Measurements from ENCODE around the gene SMPD4. TPM values are rescaled to one million over a fixed set of nuclear protein-coding genes. Genes with fewer than 3 reads are reported as not detected.
"Not testable (repeated sequence)": the region's sequence is repeated elsewhere in the genome, so short reads cannot be mapped to it uniquely, and the experiment has no call there.

Gene SMPD4
- 27.8 and 38.7 TPM in 2 replicates for total RNA-seq (2014; rRNA removed; shearing (Covaris generic); ENCODE audit: low replicate concordance)

GRCh38 chr2:130181325-130181879 is at the start of gene SMPD4:
Gene SMPD4 (minus strand): TSS chr2:130181602. CDS start chr2:130176592, 5,010 bp downstream.
- DNase-seq, result peak; percentile 95
- Histone ChIP-seq H3K36me3 (peaks cover 22% of the 10 kb centered on the region), H3K9me3 (no peaks in the 10 kb centered on the region), H3K27me3 (no peaks in the 10 kb centered on the region), H3K4me3 (peak within 1 kb of the TSS; percentile 70)

- DNase-seq, H3K9me3 ChIP-seq, H3K36me3 ChIP-seq, H3K4me3 ChIP-seq, H3K27me3 ChIP-seq: not testable (repeated sequence)
Observed at GRCh38 chr2:130230907-130231306, 49.5 kb upstream of the SMPD4 start.

DNA sequence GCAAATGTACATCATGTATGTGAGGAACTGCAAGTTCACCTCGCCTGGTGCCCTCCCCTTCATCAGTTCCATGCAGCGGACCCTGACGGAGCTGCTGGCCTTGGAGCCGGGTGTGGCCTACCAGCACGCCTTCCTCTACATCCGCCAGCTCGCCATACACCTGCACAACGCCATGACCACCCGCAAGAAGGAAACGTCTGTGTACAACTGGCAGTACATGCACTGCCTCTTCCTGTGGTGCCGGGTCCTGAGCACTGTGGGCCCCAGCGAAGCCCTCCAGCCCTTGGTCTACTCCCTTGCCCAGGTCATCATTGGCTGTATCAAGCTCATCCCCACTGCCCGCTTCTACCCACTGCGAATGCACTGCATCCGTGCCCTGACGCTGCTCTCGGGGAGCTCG is 49.0 kb upstream of the SMPD4 start:
- not testable (repeated sequence) for H3K36me3 ChIP-seq, H3K4me3 ChIP-seq, H3K9me3 ChIP-seq, DNase-seq, H3K27me3 ChIP-seq

DNA sequence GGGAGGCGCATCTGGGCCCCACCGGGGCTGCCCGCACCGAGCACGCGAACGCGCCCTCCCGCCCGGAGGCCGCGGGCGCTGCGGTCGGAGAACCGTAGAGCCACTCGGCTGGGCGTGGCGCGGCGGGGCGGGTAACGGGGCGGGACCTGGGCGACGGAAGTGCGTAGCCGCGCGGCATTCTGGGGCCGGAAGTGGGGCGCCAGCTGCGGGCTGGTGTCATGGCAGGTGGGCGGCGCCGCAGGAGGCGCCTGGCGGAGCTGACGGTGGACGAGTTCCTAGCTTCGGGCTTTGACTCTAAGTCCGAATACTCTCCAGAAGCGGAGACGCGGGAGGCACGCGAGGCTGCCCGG is 47.7 kb upstream of the SMPD4 start:
- not testable (repeated sequence) for H3K4me3 ChIP-seq

GRCh38 chr2:130228467-130229160 is 47.2 kb upstream of the SMPD4 start:
- not testable (repeated sequence) for H3K4me3 ChIP-seq, H3K36me3 ChIP-seq, DNase-seq, H3K27me3 ChIP-seq, H3K9me3 ChIP-seq

More for the DNA sequence above, 47.7 kb upstream of the SMPD4 start:
- H3K36me3 ChIP-seq, H3K9me3 ChIP-seq, H3K27me3 ChIP-seq, DNase-seq: not testable (repeated sequence)

DNA sequence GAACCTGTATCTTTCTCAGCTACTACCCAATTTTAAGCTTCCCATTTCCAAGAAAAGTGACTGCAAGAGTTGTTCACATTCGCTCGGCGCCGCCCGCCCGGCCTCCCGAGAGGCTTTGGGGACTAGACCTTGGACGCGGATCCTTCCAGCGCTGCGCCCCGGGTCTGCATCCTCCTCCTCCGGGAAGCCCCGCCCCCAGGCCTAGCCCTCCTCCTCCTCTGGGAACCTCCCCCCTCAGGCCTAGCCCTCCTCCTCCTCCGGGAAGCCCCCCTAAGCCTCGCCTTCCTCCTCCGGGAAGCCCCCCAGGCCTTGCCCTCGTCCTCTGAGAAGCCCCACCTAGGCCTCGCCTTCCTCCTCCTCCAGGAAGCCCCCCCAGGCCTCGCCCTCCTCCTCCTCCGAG is 46.6 kb upstream of the SMPD4 start:
- H3K36me3 ChIP-seq, DNase-seq, H3K27me3 ChIP-seq, H3K9me3 ChIP-seq, H3K4me3 ChIP-seq: not testable (repeated sequence)

DNA sequence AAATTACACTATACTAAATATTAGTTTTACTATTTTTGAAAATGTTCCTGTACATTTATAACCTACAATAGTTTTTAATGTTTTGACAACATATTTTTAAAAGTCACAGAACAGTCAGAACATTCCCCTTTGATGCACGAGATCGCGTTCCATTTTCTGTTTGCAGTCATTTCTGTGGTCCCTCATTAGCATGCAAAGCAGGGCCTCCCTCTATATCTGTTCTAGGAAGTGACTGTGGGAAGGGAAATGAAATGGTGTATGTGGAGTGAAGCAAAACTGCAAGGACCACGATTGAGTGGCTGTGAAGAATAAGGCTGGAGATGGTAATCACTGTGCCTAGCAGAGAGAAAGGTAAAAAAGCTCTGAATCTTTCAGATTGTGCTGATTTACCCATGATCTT is 41.1 kb upstream of the SMPD4 start:
- not testable (repeated sequence) for H3K27me3 ChIP-seq, H3K36me3 ChIP-seq, H3K9me3 ChIP-seq, DNase-seq, H3K4me3 ChIP-seq

GRCh38 chr2:130220505-130220904 is 39.1 kb upstream of the SMPD4 start:
- H3K27me3 ChIP-seq, H3K4me3 ChIP-seq, H3K36me3 ChIP-seq, DNase-seq, H3K9me3 ChIP-seq: not testable (repeated sequence)

DNA sequence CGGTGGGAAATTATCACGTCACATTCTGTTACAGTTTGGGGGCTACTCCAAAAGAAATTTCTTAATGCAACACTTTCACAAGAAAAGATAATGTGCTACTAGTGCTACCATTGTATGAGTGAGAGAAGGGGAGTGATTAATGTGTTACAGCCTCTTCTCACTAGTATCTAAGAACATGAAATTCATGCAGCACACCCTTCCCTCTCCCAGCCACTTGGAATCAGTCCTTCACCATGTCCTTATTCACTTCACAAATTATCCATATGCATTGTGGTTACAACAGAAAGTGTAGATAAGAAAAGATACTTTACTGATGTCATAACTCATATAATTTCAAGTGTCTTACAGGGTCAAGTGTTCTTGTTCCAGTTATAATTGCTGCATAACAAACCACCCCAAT is 37.7 kb upstream of the SMPD4 start:
- DNase-seq, result not testable (repeated sequence)

GRCh38 chr2:130207051-130207450 is 25.6 kb upstream of the SMPD4 start:
- DNase-seq, H3K9me3 ChIP-seq, H3K36me3 ChIP-seq, H3K4me3 ChIP-seq, H3K27me3 ChIP-seq: not testable (repeated sequence)

More for the DNA sequence above, 37.7 kb upstream of the SMPD4 start:
- H3K27me3 ChIP-seq, H3K36me3 ChIP-seq, H3K9me3 ChIP-seq, H3K4me3 ChIP-seq: not testable (repeated sequence)

DNA sequence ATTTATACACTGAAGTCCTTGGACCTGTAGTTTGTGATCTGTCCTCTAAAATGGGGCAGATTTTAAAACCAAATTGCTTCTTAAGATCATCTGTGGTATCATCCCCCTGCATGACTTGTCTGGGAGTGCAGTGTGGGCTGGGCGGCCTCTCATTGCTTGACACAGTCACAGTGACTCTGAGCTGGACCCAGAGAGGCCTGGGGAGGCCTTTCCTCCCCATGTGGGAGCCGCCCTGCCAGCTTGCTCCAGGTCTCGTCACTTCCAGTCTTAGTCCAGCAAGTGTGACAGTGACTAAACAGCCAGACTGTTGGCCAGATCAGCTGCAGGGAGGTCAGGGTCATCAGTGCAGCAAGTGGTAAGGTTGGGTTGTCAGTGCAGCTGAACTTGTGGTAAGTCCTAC is 21.7 kb upstream of the SMPD4 start:
- not testable (repeated sequence) for H3K36me3 ChIP-seq, H3K4me3 ChIP-seq, H3K27me3 ChIP-seq, DNase-seq, H3K9me3 ChIP-seq

DNA sequence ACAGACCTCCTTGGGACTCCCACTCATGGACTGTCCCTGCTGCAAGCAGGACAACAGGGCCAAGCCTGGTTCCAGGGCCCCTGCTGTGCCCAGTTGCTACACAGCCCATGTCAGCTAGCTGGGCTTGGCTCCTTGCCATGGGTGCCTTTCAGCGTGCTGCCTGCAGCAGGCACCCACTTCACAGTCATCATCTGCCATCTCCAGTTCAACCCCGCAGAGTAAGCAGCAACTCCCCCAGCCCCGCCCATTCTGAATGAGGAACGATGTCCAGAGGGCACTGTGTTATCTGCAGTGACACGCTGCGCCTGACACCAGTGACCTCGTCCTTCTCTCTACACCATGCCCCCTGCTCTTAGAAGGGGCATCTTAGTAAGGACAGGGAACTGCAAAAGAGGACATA is 21.1 kb upstream of the SMPD4 start:
- H3K36me3 ChIP-seq, H3K4me3 ChIP-seq, H3K27me3 ChIP-seq, H3K9me3 ChIP-seq, DNase-seq: not testable (repeated sequence)

- Histone ChIP-seq H3K36me3 (no peaks in the 10 kb centered on the region), H3K27me3 (no peaks in the 10 kb centered on the region), H3K4me3 (no peak within 1 kb of the TSS), H3K9me3 (no peaks in the 10 kb centered on the region)
- no peak for DNase-seq
Observed at GRCh38 chr2:130198343-130198742, 16.9 kb upstream of the SMPD4 start, which contains the start of gene TUBA3E. Gene TUBA3E (minus strand): TSS chr2:130198439. CDS start chr2:130198360, 79 bp downstream.

GRCh38 chr2:130196052-130196451 is 14.7 kb upstream of the SMPD4 start:
- H3K9me3 ChIP-seq, DNase-seq, H3K27me3 ChIP-seq, H3K4me3 ChIP-seq, H3K36me3 ChIP-seq: not testable (repeated sequence)

GRCh38 chr2:130195089-130195635 is 13.8 kb upstream of the SMPD4 start:
- H3K27me3 ChIP-seq, H3K4me3 ChIP-seq, H3K36me3 ChIP-seq, H3K9me3 ChIP-seq, DNase-seq: not testable (repeated sequence)

GRCh38 chr2:130193824-130194223 is 12.4 kb upstream of the SMPD4 start:
- not testable (repeated sequence) for H3K36me3 ChIP-seq, H3K9me3 ChIP-seq, DNase-seq, H3K4me3 ChIP-seq, H3K27me3 ChIP-seq

- H3K36me3 ChIP-seq, DNase-seq, H3K4me3 ChIP-seq, H3K9me3 ChIP-seq, H3K27me3 ChIP-seq: not testable (repeated sequence)
Observed at GRCh38 chr2:130192451-130192850, 11.0 kb upstream of the SMPD4 start.

- not testable (repeated sequence) for H3K9me3 ChIP-seq, H3K4me3 ChIP-seq, H3K36me3 ChIP-seq, DNase-seq, H3K27me3 ChIP-seq
Observed at GRCh38 chr2:130191319-130191718, 9.9 kb upstream of the SMPD4 start.
